ENCODE results near the gene RASAL3.

- TF ChIP-seq, protein P1, sequence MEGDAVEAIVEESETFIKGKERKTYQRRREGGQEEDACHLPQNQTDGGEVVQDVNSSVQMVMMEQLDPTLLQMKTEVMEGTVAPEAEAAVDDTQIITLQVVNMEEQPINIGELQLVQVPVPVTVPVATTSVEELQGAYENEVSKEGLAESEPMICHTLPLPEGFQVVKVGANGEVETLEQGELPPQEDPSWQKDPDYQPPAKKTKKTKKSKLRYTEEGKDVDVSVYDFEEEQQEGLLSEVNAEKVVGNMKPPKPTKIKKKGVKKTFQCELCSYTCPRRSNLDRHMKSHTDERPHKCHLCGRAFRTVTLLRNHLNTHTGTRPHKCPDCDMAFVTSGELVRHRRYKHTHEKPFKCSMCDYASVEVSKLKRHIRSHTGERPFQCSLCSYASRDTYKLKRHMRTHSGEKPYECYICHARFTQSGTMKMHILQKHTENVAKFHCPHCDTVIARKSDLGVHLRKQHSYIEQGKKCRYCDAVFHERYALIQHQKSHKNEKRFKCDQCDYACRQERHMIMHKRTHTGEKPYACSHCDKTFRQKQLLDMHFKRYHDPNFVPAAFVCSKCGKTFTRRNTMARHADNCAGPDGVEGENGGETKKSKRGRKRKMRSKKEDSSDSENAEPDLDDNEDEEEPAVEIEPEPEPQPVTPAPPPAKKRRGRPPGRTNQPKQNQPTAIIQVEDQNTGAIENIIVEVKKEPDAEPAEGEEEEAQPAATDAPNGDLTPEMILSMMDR (IDR thresholded peaks at IDR 0.05) = peak in 1 of 6 experiments; percentile 11
- TF ChIP-seq POLR2A (IDR thresholded peaks at IDR 0.05) = no peak
These were observed 15.3 kb downstream of the RASAL3 start for GRCh38 chr19:15448778-15449619.
